Measurements from ENCODE around the gene RNASEH2B.

Gene RNASEH2B

GRCh38 chr13:50909605-50910484 is at the start of gene RNASEH2B:
RNASEH2B (plus strand) TSS chr13:50909791; CDS start chr13:50910077, 286 bp downstream.
- peak; percentile 40 to 78 for DNase-seq

GRCh38 chr13:50864492-50864891 is 45.1 kb upstream of the RNASEH2B start:
- DNase-seq, result no peak

GRCh38 chr13:50866817-50867636 is 42.6 kb upstream of the RNASEH2B start:
- no peak for DNase-seq

- DNase-seq, result no peak
These were observed 42.0 kb upstream of the RNASEH2B start for GRCh38 chr13:50867637-50867945.

GRCh38 chr13:50871405-50871804 is 38.2 kb upstream of the RNASEH2B start:
- no peak for DNase-seq

GRCh38 chr13:50873467-50873866 is 36.1 kb upstream of the RNASEH2B start:
- no peak for DNase-seq

GRCh38 chr13:50873991-50874390 is 35.6 kb upstream of the RNASEH2B start:
- DNase-seq, result no peak

- DNase-seq, result no peak
These were observed 26.7 kb upstream of the RNASEH2B start for GRCh38 chr13:50882816-50883435.

- no peak for DNase-seq
These were observed 25.9 kb upstream of the RNASEH2B start for GRCh38 chr13:50883728-50884127.

- DNase-seq, result no peak
These were observed 25.3 kb upstream of the RNASEH2B start for GRCh38 chr13:50884265-50884664.

GRCh38 chr13:50887151-50887550 is 22.4 kb upstream of the RNASEH2B start:
- DNase-seq, result no peak

GRCh38 chr13:50888362-50888761 is 21.2 kb upstream of the RNASEH2B start:
- no peak for DNase-seq

- no peak for DNase-seq
These were observed 20.3 kb upstream of the RNASEH2B start for GRCh38 chr13:50889317-50889716.

- DNase-seq, result no peak
These were observed 18.4 kb upstream of the RNASEH2B start for GRCh38 chr13:50891206-50891605.

- DNase-seq, result peak in 1 of 2 donors; percentile 61
These were observed 17.2 kb upstream of the RNASEH2B start for GRCh38 chr13:50892210-50892944.

- peak in 1 of 2 donors; percentile 90 for DNase-seq
These were observed 16.3 kb upstream of the RNASEH2B start for GRCh38 chr13:50893211-50893852.

- no peak for DNase-seq
These were observed 15.6 kb upstream of the RNASEH2B start for GRCh38 chr13:50894012-50894411.

GRCh38 chr13:50894504-50894903 is 15.1 kb upstream of the RNASEH2B start:
- DNase-seq, result no peak

GRCh38 chr13:50898338-50898737 is 11.3 kb upstream of the RNASEH2B start:
- DNase-seq, result no peak

- no peak for DNase-seq
These were observed 7.9 kb upstream of the RNASEH2B start for GRCh38 chr13:50901701-50902100.

- DNase-seq, result no peak
These were observed 4.3 kb upstream of the RNASEH2B start for GRCh38 chr13:50905256-50905655.

GRCh38 chr13:50907781-50908180 is 1.8 kb upstream of the RNASEH2B start:
- no peak for DNase-seq
